NOMO-1 treated with dmso at 0.1 percent for 144 hours (cell line): Measurements from ENCODE around the gene AOAH.
"Not testable (repeated sequence)": the region's sequence is repeated elsewhere in the genome, so short reads cannot be mapped to it uniquely, and the experiment has no call there.

Source experiments
- DNase-seq: peaks from one replicate; lab custom pipeline; 2025; ENCODE audit not compliant: unreplicated experiment; lab: John Stamatoyannopoulos, UW

AOAH gene

GRCh38 chr7:36658335-36659171 lies 65.7 kb downstream of the AOAH start:
- DNase-seq: no peak

DNA sequence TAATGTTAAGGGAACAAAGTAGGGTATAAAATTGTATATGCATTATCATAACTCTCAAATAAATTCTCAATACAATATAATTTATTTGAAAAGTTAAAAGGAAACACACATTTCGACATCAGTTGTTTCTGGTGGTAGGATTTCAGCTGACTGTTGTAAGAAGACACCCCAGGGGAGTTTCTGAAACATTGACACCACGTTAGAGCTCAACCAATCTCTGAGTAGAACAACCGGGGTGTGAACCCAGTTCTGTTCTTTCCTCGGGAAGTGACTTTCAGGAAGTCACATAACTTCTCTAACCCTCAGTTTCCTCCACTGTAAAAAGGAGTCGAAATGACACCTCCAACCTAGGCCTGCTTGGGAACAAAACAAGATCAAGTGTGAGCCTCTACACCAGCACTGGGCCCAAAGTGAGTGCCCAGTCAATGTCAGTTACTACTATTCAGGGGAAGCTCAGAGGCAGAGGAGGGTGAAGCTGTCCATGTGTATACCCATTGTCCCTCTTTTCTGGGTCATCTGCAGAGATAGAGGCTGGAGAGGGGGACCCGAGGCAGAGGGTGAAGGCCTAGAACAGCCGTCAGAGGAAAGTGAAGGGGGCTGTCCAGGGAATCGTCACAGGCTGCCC lies 67.1 kb downstream of the AOAH start:
- DNase-seq: no peak

DNA sequence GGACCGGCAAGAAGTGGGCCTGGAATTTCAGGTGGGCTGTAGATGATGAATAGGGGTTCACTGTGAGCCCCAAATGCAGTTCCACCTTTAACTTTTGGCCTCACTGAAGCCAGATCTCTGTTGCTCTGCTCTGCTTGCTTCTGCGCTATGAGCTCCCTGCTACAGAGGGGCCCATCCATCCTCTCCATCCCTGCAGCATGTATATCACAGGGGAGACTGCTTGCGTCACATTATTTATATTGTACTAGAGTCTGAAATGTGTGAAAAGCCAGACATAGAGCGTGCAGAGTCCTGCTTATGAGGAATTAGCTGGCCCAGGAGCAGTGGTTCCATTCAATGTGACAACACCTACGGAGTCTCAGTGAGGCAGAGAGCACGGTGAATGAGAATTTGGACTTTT lies 69.9 kb downstream of the AOAH start:
- no peak for DNase-seq

GRCh38 chr7:36653663-36654355 lies 70.5 kb downstream of the AOAH start:
- DNase-seq: no peak

GRCh38 chr7:36653008-36653662 lies 71.2 kb downstream of the AOAH start:
- no peak for DNase-seq

GRCh38 chr7:36652431-36652830 lies 71.9 kb downstream of the AOAH start:
- DNase-seq: no peak

GRCh38 chr7:36651404-36651803 lies 72.9 kb downstream of the AOAH start:
- DNase-seq: no peak

DNA sequence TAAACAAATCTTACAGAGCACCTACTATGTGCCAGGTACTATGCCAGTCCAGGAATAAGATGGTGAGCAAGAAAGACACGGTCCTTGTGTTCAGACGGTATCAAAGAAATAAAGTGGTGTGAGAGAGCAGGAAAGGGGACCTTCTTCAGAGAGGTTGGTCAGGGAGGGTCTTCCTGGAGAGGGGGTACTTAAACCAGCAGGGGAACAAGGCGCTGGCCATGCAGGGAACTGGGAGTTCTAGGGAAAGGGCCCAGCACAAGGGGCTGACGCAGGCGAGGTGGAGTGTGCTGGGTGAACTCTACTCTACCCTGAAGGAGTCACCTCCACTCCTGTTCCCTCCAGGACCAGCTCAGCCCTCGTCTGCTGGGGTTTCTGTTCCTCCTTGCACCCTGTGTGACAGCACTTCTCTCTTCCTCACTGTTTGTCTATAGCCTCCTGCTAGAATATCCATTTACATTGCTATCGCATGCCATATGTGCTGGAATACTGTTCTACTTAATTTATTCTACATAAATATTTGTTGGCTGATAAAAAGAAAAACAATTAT lies 73.5 kb downstream of the AOAH start:
- DNase-seq: no peak

GRCh38 chr7:36650320-36650719 lies 74.0 kb downstream of the AOAH start:
- no peak for DNase-seq

- not testable (repeated sequence) for DNase-seq
Measured at GRCh38 chr7:36649319-36649718, 75.0 kb downstream of the AOAH start.

DNA sequence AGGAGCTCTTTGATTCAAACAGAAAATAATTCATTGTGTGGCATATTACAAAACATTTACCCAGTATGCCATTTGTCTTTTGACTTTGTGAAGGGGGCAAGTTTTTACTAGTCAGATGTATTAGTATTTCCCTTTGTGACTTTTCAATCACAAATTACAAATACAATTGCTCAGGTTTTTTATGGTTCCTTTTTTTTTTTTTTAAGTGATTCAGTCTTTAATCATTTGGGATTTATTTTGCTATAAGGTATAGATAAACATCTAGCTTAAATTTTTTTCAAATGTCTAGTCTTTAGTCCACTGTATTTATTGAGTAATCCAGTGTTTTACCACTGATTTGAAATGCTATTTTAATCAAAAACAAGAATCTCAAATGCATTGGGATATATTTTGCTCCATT lies 75.9 kb downstream of the AOAH start:
- no peak for DNase-seq

GRCh38 chr7:36644625-36645422 lies 79.5 kb downstream of the AOAH start:
- no peak for DNase-seq

- DNase-seq: no peak
Measured at GRCh38 chr7:36642414-36642813, 81.9 kb downstream of the AOAH start.

DNA sequence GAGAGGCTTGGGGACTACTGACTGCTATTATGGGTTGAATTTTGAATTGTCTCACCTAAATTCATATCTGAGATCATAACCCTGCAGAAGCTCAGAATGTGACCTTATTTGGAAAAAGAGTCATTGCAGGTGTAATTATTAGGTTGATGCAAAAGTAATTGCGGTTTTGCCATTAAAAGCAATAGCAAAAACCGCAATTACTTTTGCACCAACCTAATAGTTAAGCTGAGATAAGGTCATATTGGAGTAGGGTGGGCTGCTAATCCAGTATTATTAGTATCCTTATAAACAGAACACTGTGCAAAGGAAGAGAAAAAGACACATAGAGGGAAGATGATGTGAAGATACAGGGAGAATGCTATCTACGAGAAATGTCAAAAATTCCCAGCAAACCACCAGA lies 82.3 kb downstream of the AOAH start:
- no peak for DNase-seq

DNA sequence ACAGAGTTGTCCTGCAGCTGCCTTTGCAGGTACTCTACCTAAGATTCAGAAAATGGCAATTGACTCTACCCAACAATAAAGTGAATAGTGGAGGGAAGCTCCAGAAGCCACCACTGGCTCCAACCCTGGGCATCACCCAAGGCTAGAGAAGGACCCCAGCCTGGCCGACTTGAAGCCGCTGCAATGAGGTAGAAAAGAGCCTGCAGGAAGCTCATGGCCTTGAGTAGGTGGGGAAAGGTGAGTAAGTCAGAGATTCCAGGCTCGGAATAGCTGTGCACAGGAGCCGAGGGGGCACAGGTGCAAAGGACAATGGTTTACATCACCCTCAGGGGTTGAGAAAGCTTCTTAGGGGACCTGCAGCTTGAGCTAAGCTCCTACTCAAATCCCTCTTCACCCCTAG lies 83.6 kb downstream of the AOAH start:
- no peak for DNase-seq

DNA sequence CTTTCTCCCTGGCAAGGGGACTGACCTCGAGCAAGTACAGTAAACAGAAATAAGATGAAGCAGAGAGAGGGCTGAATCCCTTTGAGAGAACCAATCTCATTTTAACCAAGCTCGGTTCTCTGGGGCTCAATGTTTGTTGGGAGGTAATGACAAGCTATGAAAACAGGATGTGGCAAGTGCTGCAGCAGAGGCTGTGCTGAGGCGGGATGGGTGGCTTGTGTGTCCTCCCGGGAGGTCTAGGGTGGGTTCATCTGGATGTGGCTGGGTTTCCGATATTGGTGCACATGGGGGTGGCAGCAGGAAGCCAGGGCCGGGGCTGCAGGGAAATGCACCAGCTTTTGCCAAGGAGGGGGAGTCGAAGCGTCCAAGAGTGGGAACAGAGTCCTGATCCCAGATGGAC lies 84.5 kb downstream of the AOAH start:
- DNase-seq: no peak

- DNase-seq: no peak
Measured at GRCh38 chr7:36638586-36639263, 85.6 kb downstream of the AOAH start.

- DNase-seq: no peak
Measured at GRCh38 chr7:36638140-36638539, 86.2 kb downstream of the AOAH start.

- no peak for DNase-seq
Measured at GRCh38 chr7:36637417-36637816, 86.9 kb downstream of the AOAH start.

GRCh38 chr7:36636126-36636525 lies 88.2 kb downstream of the AOAH start:
- DNase-seq: no peak
